K562 (cell line): ENCODE data around the gene NTN3. TPM values are rescaled to one million over a fixed set of nuclear protein-coding genes. Genes with fewer than 3 reads are reported as not detected.
A peak's percentile ranks its signal among the peaks of the same experiment; 100 is the strongest.

Experiments used
- DNMT1 ChIP-seq: fragments of 450-650 bp; IDR thresholded peaks from 2 replicates; pipeline ENCODE4 v1.6.1; 2016; ENCODE audit warnings: antibody characterized with exemption, mild to moderate bottlenecking
- ERF ChIP-seq: fragments of 450-650 bp; formaldehyde crosslinking; IDR thresholded peaks from 2 replicates; pipeline ENCODE4 v1.4.0; 2020; ENCODE audit warnings: mild to moderate bottlenecking, mixed read lengths
- FOXM1 ChIP-seq, 2 experiments: fragments of 450-650 bp in 1 of 2; sonication (generic) in 1 of 2; formaldehyde crosslinking in 1 of 2; IDR thresholded peaks; 2 replicates each; pipeline versions ENCODE4 v1.6.1 to v1.9.0; 2017 to 2022; ENCODE audit warnings: low read depth in 2 of 2, mild to moderate bottlenecking in 2 of 2, missing genetic modification reagents in 1 of 2, moderate library complexity in 1 of 2
- IRF1 ChIP-seq: sonication (generic); formaldehyde crosslinking; IDR thresholded peaks from 2 replicates; pipeline ENCODE4 v1.8.0; 2022; ENCODE audit warnings: missing genetic modification reagents, mild to moderate bottlenecking, borderline replicate concordance
- KDM2B ChIP-seq: fragments of 250-450 bp; sonication (Bioruptor Pico); IDR thresholded peaks from 2 replicates; pipeline ENCODE4 v1.8.0; 2021; ENCODE audit warnings: mild to moderate bottlenecking, moderate library complexity
- MTA3 ChIP-seq: fragments of 450-650 bp; formaldehyde crosslinking; IDR thresholded peaks from 2 replicates; pipeline ENCODE4 v1.6.1; 2017; ENCODE audit warnings: mild to moderate bottlenecking, borderline replicate concordance
- NFIC ChIP-seq: fragments of 450-650 bp; IDR thresholded peaks from 2 replicates; pipeline ENCODE4 v1.6.1; 2017; ENCODE audit warnings: mild to moderate bottlenecking, inconsistent platforms
- SAP30 ChIP-seq: fragments of 200-600 bp; sonication (generic); IDR thresholded peaks from 2 replicates; pipeline ENCODE4 v1.6.1; 2012; ENCODE audit warnings: borderline replicate concordance, low read depth, mild to moderate bottlenecking, moderate library complexity, low read length, control low read depth, inconsistent platforms; ENCODE audit not compliant: insufficient read depth, poor library complexity, severe bottlenecking
- SMC3 ChIP-seq: conservative IDR thresholded peaks from 2 replicates; pipeline ENCODE4 v1.6.1; 2011; ENCODE audit warnings: low read depth, low read length, improper control_type of control experiment; ENCODE audit not compliant: insufficient read depth
- TGIF2 ChIP-seq: sonication (generic); formaldehyde crosslinking; IDR thresholded peaks from 2 replicates; pipeline ENCODE4 v1.8.1; 2022; ENCODE audit warnings: mild to moderate bottlenecking, missing genetic modification reagents, moderate library complexity
- YY1 ChIP-seq, 3 experiments: IDR thresholded peaks; 2 replicates each; pipeline ENCODE4 v1.6.1; 2011; ENCODE audit warnings: low read length in 2 of 3, mild to moderate bottlenecking in 2 of 3, moderate library complexity in 2 of 3, borderline replicate concordance in 1 of 3, control low read depth in 1 of 3, low read depth in 1 of 3; ENCODE audit not compliant: insufficient read depth in 3 of 3, insufficient replicate concordance in 2 of 3, control insufficient read depth in 1 of 3, insufficient read length in 1 of 3; ENCODE audit errors: extremely low read depth in 1 of 3
- ZBTB40 ChIP-seq, 2 experiments: fragments of 450-650 bp in 1 of 2; sonication (generic) in 1 of 2; formaldehyde crosslinking in 1 of 2; IDR thresholded peaks; 2 replicates each; pipeline versions ENCODE4 v1.7.1 to v1.9.0; 2016 to 2022; ENCODE audit warnings: inconsistent platforms in 1 of 2, mild to moderate bottlenecking in 1 of 2, missing genetic modification reagents in 1 of 2
- ZNF184 ChIP-seq: sonication (generic); formaldehyde crosslinking; IDR thresholded peaks from 2 replicates; pipeline ENCODE4 v1.5.0; 2020; ENCODE audit warnings: missing genetic modification reagents
- polyA plus RNA-seq, 8 experiments: library from polyadenylated mRNA; depleted of rRNA in 4 of 8; stranded (reverse) in 5 of 8; unstranded in 3 of 8; fragments of >200 nt; fragmentation: Nextera tagmentation in 2 of 8; fragmentation: Illumina TruSeq in 1 of 8; extraction: Ambion mirVana in 2 of 8; extraction: Trizol in 1 of 8; gene quantifications; 2 replicates each; pipeline versions ENCODE4 v1.2.1 to v1.2.3, GENCODE V29; 2011 to 2014; ENCODE audit warnings: inconsistent platforms in 1 of 8, missing spikeins in 1 of 8
- total RNA-seq, 7 experiments: library from RNA; depleted of rRNA in 6 of 7; stranded (reverse); fragments of >200 nt in 6 of 7; fragmentation: Illumina TruSeq in 2 of 7; extraction: Trizol in 2 of 7; gene quantifications; 2 replicates each; pipeline versions ENCODE4 v1.2.1 to v1.2.3, GENCODE V29; 2011 to 2021; ENCODE audit warnings: low replicate concordance in 1 of 7
- TF ChIP-seq, protein P1 (sequence below): sonication (generic); formaldehyde crosslinking; IDR thresholded peaks from 2 replicates; pipeline ENCODE4 v1.9.0; 2022; ENCODE audit warnings: mild to moderate bottlenecking, missing genetic modification reagents

Gene NTN3
- total and polyA plus RNA-seq, 9 of the 15 experiments (the other 6 are each of a cell fraction or from before 2014, with no cell fraction given) = not detected

DNA sequence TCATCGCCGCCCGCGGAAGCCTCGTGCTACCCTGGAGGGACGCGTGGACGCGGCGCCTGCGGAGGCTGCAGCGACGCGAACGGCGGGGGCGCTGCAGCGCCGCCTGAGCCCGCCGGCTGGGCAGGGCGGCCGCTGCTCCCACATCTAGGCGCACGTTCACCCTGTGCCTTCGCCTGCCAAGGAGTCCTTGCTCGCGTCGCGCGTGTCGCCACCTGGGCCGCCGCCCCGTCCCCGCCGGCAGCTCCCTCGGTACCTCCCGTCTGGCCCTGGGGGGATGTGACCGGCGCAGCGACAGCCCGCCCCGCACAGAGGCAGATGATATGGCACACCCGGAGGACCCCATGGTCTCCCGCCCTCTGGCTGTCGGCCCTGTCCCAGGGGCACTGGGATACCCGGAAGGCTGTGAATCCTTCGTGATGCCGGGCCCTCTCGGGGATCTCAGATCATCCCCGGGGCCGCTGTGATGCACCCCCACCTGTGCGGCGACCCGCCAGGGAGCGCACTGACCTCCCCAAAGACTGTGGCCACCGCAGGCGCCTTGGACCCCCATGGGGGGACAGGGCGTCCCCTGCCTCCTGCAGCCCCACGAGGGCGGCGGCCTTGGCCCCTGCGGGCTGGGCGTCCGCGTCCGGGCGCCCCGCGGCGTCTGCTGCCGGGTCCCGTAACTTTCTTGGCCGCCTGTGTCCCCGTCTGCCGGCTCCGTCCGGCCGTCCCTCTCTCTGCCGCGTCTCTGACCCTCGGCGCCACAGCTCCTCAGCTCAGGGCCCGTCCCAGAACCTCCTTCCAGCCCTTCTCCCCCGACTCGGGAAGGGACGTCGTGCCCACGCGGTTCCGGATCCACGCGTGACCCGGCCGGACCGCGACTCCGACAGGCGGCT, 3.1 kb downstream of the NTN3 start (continued):
- TF ChIP-seq SAP30 (peak; percentile 87), NFIC (0 out of 2 replicates have a peak, but pooled peaks have one; percentile 17), YY1 (IDR thresholded peaks at IDR 0.05; ENCODE audit: borderline replicate concordance in 1 of 3, control insufficient read depth in 1 of 3, extremely low read depth in 1 of 3, insufficient read depth in 3 of 3, insufficient read length in 1 of 3, insufficient replicate concordance in 2 of 3, low read depth in 1 of 3, low read length in 2 of 3) (peak in 2 of 3 experiments; percentile 53 to 60), ZBTB40 (IDR thresholded peaks at IDR 0.05) (peak; percentile 49; the same call in 1 of the 2 replicates), ZBTB40 (CRISPR knock-in tag; IDR thresholded peaks at IDR 0.05) (no peak), IRF1 (CRISPR knock-in tag) (no peak), TGIF2 (peak; percentile 72; the same call in 1 of the 2 replicates), FOXM1 (IDR thresholded peaks at IDR 0.05; ENCODE audit: low read depth) (no peak), FOXM1 (CRISPR knock-in tag; IDR thresholded peaks at IDR 0.05; ENCODE audit: low read depth) (no peak), KDM2B (CRISPR knock-in tag) (no peak), ZNF184 (no peak), DNMT1 (no peak), SMC3 (no peak; the same call in 1 of the 2 replicates), ERF (CRISPR knock-in tag) (peak; percentile 79; the same call in 1 of the 2 replicates), MTA3 (peak; percentile 34; the same call in 1 of the 2 replicates)
- TF ChIP-seq, protein P1, sequence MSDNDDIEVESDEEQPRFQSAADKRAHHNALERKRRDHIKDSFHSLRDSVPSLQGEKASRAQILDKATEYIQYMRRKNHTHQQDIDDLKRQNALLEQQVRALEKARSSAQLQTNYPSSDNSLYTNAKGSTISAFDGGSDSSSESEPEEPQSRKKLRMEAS (CRISPR knock-in tag) = peak; percentile 78
